ENCODE data around the gene UBE2E3.
A peak's percentile ranks its signal among the peaks of the same experiment; 100 is the strongest.
"Not testable (repeated sequence)": the region's sequence is repeated elsewhere in the genome, so short reads cannot be mapped to it uniquely, and the experiment has no call there.

UBE2E3 gene

GRCh38 chr2:181037922-181038321 lies 57.5 kb downstream of the UBE2E3 start:
- no peak for DNase-seq

DNA sequence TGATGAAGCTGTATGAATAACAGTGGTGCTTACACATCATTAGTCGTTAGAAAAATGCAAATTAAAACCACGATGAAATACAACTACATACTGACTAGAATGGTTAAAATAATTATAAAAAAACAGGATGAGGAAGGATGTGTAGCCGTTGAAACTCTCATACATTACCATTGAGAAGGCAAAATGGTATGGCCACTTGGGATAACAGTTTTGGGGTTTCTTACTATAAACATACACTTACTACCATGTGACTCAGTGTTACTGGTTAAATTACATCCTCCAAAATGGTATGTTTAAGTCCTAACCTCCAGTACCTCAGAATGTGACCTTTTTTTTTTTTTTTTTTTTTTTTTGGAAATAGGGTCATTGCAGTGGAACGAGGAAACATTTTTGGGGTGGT lies 58.4 kb downstream of the UBE2E3 start:
- DNase-seq, result no peak

DNA sequence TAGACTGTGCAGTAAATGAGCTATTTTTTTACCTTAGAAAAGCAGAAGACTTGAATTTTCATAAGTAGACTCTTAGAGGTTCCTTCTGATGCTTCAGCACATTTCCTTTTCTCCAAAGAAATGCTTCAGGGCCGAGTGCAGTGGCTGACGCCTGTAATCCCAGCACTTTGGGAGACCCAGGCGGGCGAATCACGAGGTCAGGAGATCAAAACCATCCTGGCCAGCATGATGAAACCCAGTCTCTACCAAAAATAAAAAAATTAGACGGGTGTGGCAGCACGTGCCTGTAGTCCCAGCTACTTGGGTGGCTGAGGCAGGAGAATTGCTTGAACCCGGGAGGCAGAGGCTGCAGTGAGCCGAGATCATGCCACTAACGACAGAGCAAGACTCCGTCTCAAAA lies 60.4 kb downstream of the UBE2E3 start:
- not testable (repeated sequence) for DNase-seq

- no peak for DNase-seq
Observed at GRCh38 chr2:181041661-181042060, 61.3 kb downstream of the UBE2E3 start.

DNA sequence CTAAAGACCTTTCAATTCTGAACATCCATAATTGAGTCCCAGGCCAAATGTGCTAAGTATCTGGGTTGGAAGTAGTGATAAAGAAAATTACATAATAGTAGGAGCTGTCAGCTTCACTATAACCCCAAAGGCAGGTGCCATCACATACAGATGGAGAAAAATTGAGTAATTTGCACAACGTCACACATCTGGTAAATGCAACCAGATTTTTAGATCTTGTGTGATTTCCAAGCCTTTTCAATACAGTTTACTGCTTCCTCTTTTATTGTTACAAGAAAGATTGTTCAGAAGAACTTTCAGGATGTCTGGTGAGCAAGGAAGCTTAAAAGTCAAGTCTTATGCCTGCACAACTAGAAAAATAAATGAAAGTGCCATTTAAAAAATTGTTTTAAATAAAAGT lies 62.3 kb downstream of the UBE2E3 start:
- no peak for DNase-seq

DNA sequence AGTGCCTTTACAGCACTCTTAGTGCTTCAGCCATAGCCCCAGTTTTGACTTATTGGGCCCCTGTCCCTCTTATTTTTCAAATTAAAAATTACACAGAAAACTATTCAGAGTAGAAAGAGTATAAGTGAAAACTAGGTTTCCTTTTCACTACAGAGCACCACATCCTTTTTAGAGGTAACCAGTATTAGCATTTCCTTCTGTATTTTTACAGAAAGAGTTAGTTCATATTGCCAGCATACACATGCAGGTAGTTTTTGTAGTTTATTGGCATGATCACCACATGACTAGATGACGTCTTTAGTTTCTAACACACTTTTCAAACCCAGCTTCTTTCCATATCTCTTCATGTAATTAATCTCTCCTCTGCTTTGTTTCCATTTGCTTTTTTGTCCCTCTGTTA lies 66.4 kb downstream of the UBE2E3 start:
- DNase-seq, result no peak

GRCh38 chr2:181047829-181048228 lies 67.4 kb downstream of the UBE2E3 start:
- DNase-seq, result no peak

DNA sequence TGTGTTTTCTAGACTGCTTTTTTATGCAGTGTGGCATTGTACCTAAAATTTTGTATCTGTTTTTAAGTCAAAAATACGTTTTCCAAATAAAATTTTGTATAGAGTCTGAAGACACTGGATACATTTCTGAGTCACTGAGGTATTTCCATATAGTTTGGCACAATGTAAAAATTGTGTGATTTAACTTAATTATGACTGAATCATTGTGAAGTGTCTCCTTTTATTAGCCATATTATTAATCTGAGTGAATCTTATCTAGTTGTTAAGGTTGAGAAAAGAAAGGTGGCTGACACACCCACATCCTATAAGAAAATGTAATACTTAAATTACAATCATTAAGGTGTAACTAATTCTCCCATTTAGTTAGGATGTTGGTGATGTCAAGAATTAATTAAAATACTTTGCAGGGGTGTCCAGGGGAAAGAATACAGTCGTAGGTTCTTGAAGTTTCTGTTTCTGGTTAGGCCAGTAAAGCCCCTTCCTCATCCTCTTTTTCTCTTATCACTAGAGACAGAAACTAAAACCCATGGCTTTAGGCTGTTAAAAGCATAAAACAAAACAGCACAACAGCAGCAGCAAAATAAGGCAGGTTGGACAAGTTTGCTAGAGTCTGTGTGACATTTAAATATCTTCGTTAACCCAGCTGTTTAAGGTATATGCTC lies 71.6 kb downstream of the UBE2E3 start:
- DNase-seq, result no peak

GRCh38 chr2:181052523-181052891 lies 72.1 kb downstream of the UBE2E3 start:
- DNase-seq, result no peak

DNA sequence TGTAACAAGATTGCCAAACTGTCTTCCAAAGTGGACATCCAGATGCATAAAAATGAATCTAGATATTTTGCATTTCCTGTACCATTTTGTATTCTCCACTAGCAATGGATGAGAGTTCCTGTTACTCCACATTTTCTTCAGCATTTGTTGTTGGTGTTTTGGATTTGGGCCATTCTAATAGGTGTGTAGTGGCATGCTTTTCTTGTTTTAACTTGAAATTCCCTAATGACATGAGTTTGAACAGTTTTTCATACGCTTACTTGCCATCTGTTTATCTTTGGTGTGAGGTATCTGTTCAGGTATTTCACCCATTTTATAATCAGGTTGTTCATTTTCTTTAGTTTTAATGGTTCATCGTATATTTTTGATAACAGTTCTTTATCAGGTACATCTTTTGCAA lies 73.9 kb downstream of the UBE2E3 start:
- no peak for DNase-seq

DNA sequence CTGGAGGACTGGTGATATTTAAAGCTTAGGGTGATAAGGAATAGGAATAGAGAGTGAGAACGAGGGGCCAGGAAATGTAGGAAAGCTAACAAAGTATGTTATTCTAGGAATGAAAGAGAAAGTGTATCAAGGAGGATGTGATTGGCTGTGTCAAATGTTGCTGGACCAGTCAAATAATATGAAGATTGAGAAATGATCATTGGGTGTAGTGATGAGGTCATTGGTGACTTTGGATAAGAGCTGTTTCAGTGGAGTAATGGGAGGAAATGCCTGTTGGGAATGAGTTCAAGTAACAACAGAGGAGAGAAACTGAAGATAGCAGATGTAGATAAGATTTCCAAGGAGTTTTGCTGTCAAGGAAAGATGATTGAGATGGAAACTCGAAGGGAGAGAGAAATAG lies 74.4 kb downstream of the UBE2E3 start:
- no peak for DNase-seq

- peak; percentile 28 for DNase-seq
Observed at GRCh38 chr2:181058378-181059269, 78.2 kb downstream of the UBE2E3 start.

DNA sequence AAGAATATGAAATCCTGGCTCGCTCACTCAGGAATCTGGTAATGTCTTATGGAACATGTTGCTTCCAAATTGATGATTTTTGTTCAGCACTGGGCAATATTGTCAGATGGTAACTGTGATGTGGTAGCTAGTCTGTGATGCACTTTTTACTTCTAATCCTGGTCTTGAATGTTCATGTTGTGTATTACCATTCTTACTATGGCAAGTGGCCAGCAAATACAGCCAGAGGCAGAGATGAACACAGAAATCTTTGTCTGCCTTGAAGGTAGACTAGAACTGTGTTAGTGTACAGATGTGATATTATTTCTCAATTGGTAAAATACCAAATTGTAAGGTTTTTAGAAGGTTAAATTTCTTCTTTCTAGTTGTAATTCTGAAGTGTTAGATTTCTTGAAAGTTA lies 83.3 kb downstream of the UBE2E3 start:
- DNase-seq, result no peak

DNA sequence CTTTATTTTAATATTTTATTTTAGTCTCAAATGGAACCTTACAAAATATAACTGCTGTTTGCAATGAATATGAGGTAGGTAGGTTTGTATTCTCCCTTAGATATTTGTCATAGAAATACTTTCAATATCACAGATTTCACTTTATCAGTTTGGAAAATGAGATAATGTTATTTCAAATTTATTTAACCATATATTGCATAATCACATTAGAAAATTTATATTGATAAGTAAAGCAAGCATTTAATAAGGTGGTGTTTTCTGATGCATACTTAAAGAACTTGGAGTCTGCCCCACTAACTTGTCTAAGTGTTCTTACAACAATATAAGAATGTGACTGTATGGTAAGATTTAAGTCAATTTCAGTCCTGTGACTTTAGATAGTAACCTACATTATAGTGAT lies 85.1 kb downstream of the UBE2E3 start:
- DNase-seq, result no peak

- DNase-seq, result no peak
Observed at GRCh38 chr2:181066333-181066732, 85.9 kb downstream of the UBE2E3 start.

- DNase-seq, result no peak
Observed at GRCh38 chr2:181070119-181070835, 89.9 kb downstream of the UBE2E3 start.

DNA sequence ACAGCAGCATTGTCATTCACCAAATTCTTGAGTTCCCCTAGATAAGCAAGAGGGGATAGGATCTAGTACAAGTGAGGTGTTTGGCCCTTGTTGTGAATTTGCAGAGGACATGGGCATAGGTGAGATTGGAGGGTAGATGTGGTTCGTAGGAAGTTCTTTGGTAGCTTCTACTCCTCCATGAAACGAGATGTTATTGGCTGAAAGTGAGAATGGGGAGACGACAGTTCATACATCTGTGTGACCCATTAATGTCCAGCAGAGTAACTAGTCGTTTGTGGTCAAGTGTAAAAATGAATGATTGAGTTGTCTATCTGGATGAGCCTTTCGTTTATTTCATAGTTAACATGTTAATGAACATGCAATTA lies 90.4 kb downstream of the UBE2E3 start:
- DNase-seq, result no peak

DNA sequence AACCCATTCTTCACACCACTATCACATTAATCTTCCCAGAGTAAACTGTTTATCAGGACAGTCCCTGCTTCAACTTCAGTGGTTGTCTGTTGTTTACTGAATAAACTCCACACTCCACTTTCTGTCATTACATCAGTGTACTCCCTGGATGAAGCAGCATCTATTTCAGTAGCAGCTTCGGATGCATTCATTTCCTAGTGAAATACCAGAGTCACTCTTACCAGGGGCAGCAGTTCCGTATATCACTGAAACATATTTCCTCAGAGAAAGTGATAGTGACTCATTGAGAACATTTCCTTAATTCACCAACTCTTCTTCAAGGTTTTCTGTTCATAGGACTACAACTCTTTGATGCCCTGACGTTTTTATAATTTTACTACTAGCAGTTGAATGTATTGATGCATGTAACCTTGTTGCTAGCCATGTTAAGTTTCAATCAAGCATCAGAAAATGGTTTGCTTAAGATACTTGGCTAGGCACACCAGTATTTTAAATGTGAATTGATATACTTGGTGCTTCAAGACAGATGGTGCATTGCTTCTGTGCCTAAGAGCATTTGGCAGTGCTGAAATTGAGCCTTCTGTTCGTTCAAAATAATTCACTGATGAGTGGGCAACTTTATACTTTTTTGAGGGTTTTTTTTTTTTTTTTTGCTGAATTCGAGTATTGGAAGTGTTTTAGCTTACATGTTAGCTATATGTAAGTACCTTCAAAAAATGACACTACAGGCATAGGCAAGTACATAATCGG lies 92.3 kb downstream of the UBE2E3 start:
- no peak for DNase-seq

DNA sequence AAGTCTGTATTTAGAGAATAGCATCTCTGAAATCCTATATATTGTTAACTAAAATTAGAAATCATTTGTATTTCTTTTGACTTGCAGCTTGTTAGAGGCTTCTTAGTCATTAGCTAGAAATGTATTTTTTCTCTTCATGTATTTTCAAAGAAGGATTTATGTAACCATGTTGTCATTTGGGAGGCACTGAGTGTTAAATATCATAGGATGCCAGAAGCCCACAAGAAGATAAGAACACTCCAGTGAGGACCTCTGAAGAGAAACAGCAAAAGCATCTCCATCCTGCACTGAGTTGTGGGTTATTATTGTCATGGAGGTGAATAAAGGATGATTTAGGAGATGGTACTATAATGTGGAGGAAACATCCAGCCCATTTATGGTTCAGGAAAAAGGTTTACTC lies 93.5 kb downstream of the UBE2E3 start:
- DNase-seq, result no peak

- no peak for DNase-seq
Observed at GRCh38 chr2:181074457-181074856, 94.1 kb downstream of the UBE2E3 start.

DNA sequence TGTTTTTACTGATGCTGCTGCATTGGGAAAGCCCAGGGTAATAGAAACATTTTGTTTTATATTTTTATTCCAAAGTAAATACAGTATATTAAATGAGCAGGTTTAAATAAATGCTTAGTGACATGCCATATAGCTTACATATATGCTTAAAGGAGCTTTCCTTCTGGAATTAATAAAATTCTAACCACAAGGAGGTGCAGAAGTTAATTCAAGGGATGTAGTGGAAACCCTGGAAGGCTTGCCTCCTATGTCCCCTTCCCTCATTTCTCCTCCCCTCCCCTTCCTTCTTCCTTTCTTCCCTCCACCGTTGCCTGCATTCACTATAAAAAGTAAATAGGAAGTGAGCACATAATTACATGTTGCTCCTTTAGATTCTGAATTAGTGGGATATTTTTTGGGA lies 96.3 kb downstream of the UBE2E3 start:
- DNase-seq, result no peak

DNA sequence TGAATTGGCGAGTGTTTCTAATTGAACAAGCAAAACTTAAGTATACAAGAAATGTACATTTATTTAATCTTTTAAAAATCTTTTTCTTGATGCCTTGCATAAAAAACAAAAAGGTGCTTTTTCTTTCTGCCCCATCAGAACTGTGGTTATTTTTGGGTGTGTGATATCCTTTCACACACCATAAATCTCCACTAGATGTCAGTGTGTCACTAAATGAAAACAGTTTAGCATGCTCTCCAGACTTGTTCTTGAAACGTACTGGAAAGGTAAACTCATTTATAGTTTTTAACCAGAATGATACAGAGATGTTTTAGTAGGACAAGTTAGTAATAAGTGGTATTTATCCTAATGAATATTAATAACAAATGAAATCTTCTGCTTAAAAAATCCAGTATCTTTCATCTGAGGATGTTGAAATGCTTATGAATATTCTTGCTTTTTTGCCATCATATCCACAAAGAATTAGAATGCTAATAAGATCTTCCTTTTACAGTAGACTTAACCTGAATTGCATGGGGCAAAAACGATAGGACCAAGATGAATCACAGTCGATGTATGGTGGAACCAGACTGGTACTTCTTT lies 96.8 kb downstream of the UBE2E3 start:
- DNase-seq, result no peak

- DNase-seq, result no peak
Observed at GRCh38 chr2:181083140-181083539, 102.7 kb downstream of the UBE2E3 start.
